NCI-H2227 (cell line): Measurements from ENCODE around the gene CCDC197.

Experiments
- DNase-seq: peaks from one replicate; lab custom pipeline; 2025; ENCODE audit not compliant: unreplicated experiment; lab: John Stamatoyannopoulos, UW

The CCDC197 gene

GRCh38 chr14:93997082-93997481 lies at the start of gene CCDC197:
TSS of gene CCDC197 (plus strand) at chr14:93997301. CDS start at chr14:93998132, 831 bp downstream.
- no peak for DNase-seq

GRCh38 chr14:93949511-93950075 lies 47.5 kb upstream of the CCDC197 start:
- no peak for DNase-seq

- DNase-seq, result no peak
Observed at GRCh38 chr14:93950948-93951634, 46.0 kb upstream of the CCDC197 start.

GRCh38 chr14:93951635-93952540 lies 45.2 kb upstream of the CCDC197 start:
- no peak for DNase-seq

- DNase-seq, result no peak
Observed at GRCh38 chr14:93952829-93953228, 44.3 kb upstream of the CCDC197 start.

GRCh38 chr14:93953263-93953662 lies 43.8 kb upstream of the CCDC197 start:
- DNase-seq, result no peak

GRCh38 chr14:93953739-93954515 lies 43.2 kb upstream of the CCDC197 start:
- DNase-seq, result no peak

GRCh38 chr14:93954516-93954830 lies 42.6 kb upstream of the CCDC197 start:
- no peak for DNase-seq

- no peak for DNase-seq
Observed at GRCh38 chr14:93954900-93955849, 41.9 kb upstream of the CCDC197 start.

- DNase-seq, result no peak
Observed at GRCh38 chr14:93955850-93956481, 41.1 kb upstream of the CCDC197 start.

- no peak for DNase-seq
Observed at GRCh38 chr14:93956514-93957332, 40.4 kb upstream of the CCDC197 start.

GRCh38 chr14:93957333-93957710 lies 39.8 kb upstream of the CCDC197 start:
- no peak for DNase-seq

GRCh38 chr14:93957751-93958566 lies 39.1 kb upstream of the CCDC197 start:
- no peak for DNase-seq

- no peak for DNase-seq
Observed at GRCh38 chr14:93958567-93959238, 38.4 kb upstream of the CCDC197 start.

- DNase-seq, result no peak
Observed at GRCh38 chr14:93959239-93960107, 37.6 kb upstream of the CCDC197 start.

GRCh38 chr14:93960108-93960475 lies 37.0 kb upstream of the CCDC197 start:
- no peak for DNase-seq
